ENCODE measurements around the gene OR6C3. TPM values are rescaled to one million over a fixed set of nuclear protein-coding genes. Genes with fewer than 3 reads are reported as not detected.
"Not testable (repeated sequence)": the region's sequence is repeated elsewhere in the genome, so short reads cannot be mapped to it uniquely, and the experiment has no call there.

The OR6C3 gene
- total RNA-seq, 1 donor from 2014 or later = not detected

DNA sequence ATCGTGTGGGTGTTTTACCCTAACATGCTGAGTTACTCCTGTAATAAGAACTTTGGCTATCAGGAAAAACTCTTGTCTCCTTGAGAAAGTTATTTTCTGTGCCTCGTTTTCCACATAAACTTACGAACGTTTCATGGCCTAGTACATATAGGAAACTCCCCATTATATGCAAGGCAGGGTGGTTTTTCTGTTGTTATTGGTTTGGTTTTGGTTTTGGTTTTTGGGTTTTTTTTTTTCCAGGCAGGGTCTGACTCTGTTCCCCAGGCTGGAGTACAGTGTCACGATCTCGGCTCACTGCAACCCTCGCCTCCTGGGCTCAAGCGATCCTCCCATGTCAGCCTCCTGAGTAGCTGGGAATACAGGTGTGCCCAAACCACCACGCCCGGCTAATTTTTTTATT, 5.5 kb downstream of the OR6C3 start:
- TF ChIP-seq, protein P1, sequence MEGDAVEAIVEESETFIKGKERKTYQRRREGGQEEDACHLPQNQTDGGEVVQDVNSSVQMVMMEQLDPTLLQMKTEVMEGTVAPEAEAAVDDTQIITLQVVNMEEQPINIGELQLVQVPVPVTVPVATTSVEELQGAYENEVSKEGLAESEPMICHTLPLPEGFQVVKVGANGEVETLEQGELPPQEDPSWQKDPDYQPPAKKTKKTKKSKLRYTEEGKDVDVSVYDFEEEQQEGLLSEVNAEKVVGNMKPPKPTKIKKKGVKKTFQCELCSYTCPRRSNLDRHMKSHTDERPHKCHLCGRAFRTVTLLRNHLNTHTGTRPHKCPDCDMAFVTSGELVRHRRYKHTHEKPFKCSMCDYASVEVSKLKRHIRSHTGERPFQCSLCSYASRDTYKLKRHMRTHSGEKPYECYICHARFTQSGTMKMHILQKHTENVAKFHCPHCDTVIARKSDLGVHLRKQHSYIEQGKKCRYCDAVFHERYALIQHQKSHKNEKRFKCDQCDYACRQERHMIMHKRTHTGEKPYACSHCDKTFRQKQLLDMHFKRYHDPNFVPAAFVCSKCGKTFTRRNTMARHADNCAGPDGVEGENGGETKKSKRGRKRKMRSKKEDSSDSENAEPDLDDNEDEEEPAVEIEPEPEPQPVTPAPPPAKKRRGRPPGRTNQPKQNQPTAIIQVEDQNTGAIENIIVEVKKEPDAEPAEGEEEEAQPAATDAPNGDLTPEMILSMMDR (IDR thresholded peaks at IDR 0.05; ENCODE audit: unreplicated experiment) = no peak
- Mint-ChIP-seq H3K4me1 (no peaks in the 10 kb centered on the region), H3K27ac (no peak overlapping the region), H3K27me3 (ENCODE audit: low read depth) (no peaks in the 10 kb centered on the region), H3K9me3 (no peaks in the 10 kb centered on the region), H3K4me3 (no peak overlapping the region), H3K36me3 (no peaks in the 10 kb centered on the region)
- DNase-seq (ENCODE audit: low spot score in 2 of 2, unreplicated experiment in 2 of 2) = no peak

- H3K9me3 Mint-ChIP-seq; H3K36me3 Mint-ChIP-seq; H3K27ac Mint-ChIP-seq; DNase-seq (ENCODE audit: low spot score in 2 of 2, unreplicated experiment in 2 of 2); H3K4me1 Mint-ChIP-seq; H3K4me3 Mint-ChIP-seq: not testable (repeated sequence)
- peaks cover 13% of the 10 kb centered on the region for H3K27me3 Mint-ChIP-seq (ENCODE audit: low read depth)
Observed at GRCh38 chr12:55355338-55355737, 24.8 kb downstream of the OR6C3 start.

DNA sequence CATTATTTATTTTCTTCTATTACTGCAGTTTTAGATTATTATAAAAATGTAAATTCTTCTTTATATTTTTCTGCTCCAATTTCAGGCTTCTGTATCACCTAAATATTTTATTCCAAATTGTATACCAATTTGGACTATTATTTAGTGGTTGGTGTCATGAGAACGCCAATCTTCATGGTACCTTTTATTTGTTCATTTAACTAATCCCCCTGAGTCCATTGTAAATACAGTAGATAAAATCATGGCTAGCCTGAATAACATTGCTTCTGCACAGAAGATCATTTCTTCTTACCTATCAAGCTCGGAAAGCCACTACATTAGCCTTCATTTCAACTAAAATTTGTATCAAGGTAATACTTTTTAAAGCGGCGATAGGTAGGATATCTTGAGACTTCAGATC, 32.1 kb downstream of the OR6C3 start, which contains the start of gene OR6C75:
Gene OR6C75 (plus strand): TSS at position 301 of the 400 bp plus-strand sequence. CDS start 2,136 bp downstream, outside the sequence.
- no peaks in the 10 kb centered on the region for H3K36me3 Mint-ChIP-seq
- no peaks in the 10 kb centered on the region for H3K9me3 Mint-ChIP-seq
- H3K27me3 Mint-ChIP-seq (ENCODE audit: low read depth) = peaks cover 6% of the 10 kb centered on the region
- H3K4me3 Mint-ChIP-seq = no peak within 1 kb of the TSS
- DNase-seq (ENCODE audit: low spot score in 2 of 2, unreplicated experiment in 2 of 2) = no peak
- H3K4me1 Mint-ChIP-seq = no peaks in the 10 kb centered on the region
- TF ChIP-seq, protein P1 (IDR thresholded peaks at IDR 0.05; ENCODE audit: unreplicated experiment) = no peak
- H3K27ac Mint-ChIP-seq = no peak within 1 kb of the TSS

GRCh38 chr12:55365086-55365485, 34.5 kb downstream of the OR6C3 start:
- TF ChIP-seq, protein P1 (IDR thresholded peaks at IDR 0.05; ENCODE audit: unreplicated experiment) = no peak
- H3K27ac Mint-ChIP-seq = no peak overlapping the region
- no peak overlapping the region for H3K4me3 Mint-ChIP-seq

GRCh38 chr12:55372521-55372920, 42.0 kb downstream of the OR6C3 start:
- Mint-ChIP-seq H3K4me1 (no peaks in the 10 kb centered on the region), H3K36me3 (no peaks in the 10 kb centered on the region), H3K4me3 (no peak overlapping the region), H3K27me3 (ENCODE audit: low read depth) (no peaks in the 10 kb centered on the region), H3K9me3 (no peaks in the 10 kb centered on the region), H3K27ac (no peak overlapping the region)
- no peak for DNase-seq (ENCODE audit: low spot score in 2 of 2, unreplicated experiment in 2 of 2)
- TF ChIP-seq, protein P1 (IDR thresholded peaks at IDR 0.05; ENCODE audit: unreplicated experiment) = no peak

More at GRCh38 chr12:55365086-55365485, 34.5 kb downstream of the OR6C3 start:
- Mint-ChIP-seq H3K9me3 (no peaks in the 10 kb centered on the region), H3K4me1 (no peaks in the 10 kb centered on the region), H3K36me3 (no peaks in the 10 kb centered on the region), H3K27me3 (ENCODE audit: low read depth) (peaks cover 4% of the 10 kb centered on the region)
- DNase-seq (ENCODE audit: low spot score in 2 of 2, unreplicated experiment in 2 of 2) = no peak

Other genes with a start within 250 kb of the OR6C3 start
- not detected in 3 replicates for gene OR9K2, start 204.3 kb upstream of the OR6C3 start, total RNA-seq
- gene OR10A7, start 109.7 kb upstream of the OR6C3 start, total RNA-seq = not detected in 3 replicates
- gene OR6C74, start 86.1 kb upstream of the OR6C3 start, total RNA-seq = not detected in 3 replicates
- not detected in 3 replicates for gene OR6C6, start 34.2 kb upstream of the OR6C3 start, total RNA-seq
- not detected in 3 replicates for gene OR6C1, start 16.4 kb upstream of the OR6C3 start, total RNA-seq
- gene OR6C75, start 32.2 kb downstream of the OR6C3 start, total RNA-seq = not detected in 3 replicates
- not detected in 3 replicates for gene OR6C65, start 69.8 kb downstream of the OR6C3 start, total RNA-seq
- not detected in 3 replicates for gene OR6C76, start 95.5 kb downstream of the OR6C3 start, total RNA-seq
- not detected in 3 replicates for gene OR6C2, start 113.3 kb downstream of the OR6C3 start, total RNA-seq
- not detected in 3 replicates for gene OR6C70, start 139.4 kb downstream of the OR6C3 start, total RNA-seq
- gene OR6C68, start 161.6 kb downstream of the OR6C3 start, total RNA-seq = not detected in 3 replicates
- not detected in 3 replicates for gene OR6C4, start 218.9 kb downstream of the OR6C3 start, total RNA-seq
- 0.13 to 0.29 TPM (median 0.22 TPM) in 3 replicates for gene OR2AP1, start 241.7 kb downstream of the OR6C3 start, total RNA-seq